Measurements from ENCODE around the gene FLOT1.
A peak's percentile ranks its signal among the peaks of the same experiment; 100 is the strongest.

The FLOT1 gene

GRCh38 chr6:30782425-30783014 is 40.0 kb upstream of the FLOT1 start:
- Histone ChIP-seq H3K36me3 (ENCODE audit: control insufficient read depth in 1 of 2, insufficient read depth in 2 of 2, low read length in 2 of 2) (peaks cover 0 to 2% of the 10 kb centered on the region in 2 experiments), H2BK5ac (ENCODE audit: low read depth, low read length, poor library complexity) (no peak overlapping the region), H2BK120ac (ENCODE audit: insufficient read depth, low read length, poor library complexity) (no peak overlapping the region), H3K14ac (ENCODE audit: low read length) (no peak overlapping the region), H3K18ac (ENCODE audit: low read length) (no peak overlapping the region), H3K9me3 (ENCODE audit: insufficient read depth, low read depth, low read length) (no peaks in the 10 kb centered on the region), H3K79me2 (ENCODE audit: control insufficient read depth, insufficient read depth, low read length, poor library complexity) (peaks cover 2% of the 10 kb centered on the region), H2AK5ac (ENCODE audit: low read length) (no peak overlapping the region), H4K12ac (ENCODE audit: low read depth, low read length) (no peak overlapping the region), H3K27ac (ENCODE audit: low read depth, low read length) (peak overlapping the region; percentile 62), H3K4me2 (ENCODE audit: low read length) (no peak overlapping the region), H3K23ac (ENCODE audit: low read length) (no peak overlapping the region), H3K4ac (ENCODE audit: low read depth, low read length) (no peak overlapping the region), H2BK12ac (ENCODE audit: low read length) (no peak overlapping the region), H3K4me3 (ENCODE audit: low read depth, low read length) (no peak overlapping the region), H3K27me3 (ENCODE audit: insufficient read depth, low read length) (no peaks in the 10 kb centered on the region), H2AFZ (ENCODE audit: insufficient read depth, low read length, poor library complexity) (no peak overlapping the region), H3K9ac (ENCODE audit: low read length) (no peak overlapping the region), H4K8ac (ENCODE audit: low read depth, low read length) (no peak overlapping the region), H3K4me1 (ENCODE audit: control insufficient read depth in 1 of 2, insufficient read depth in 2 of 2, low read length in 2 of 2) (peaks cover 27% of the 10 kb centered on the region in 2 experiments), H3K79me1 (ENCODE audit: low read length) (peaks cover 34% of the 10 kb centered on the region), H4K91ac (ENCODE audit: low read depth, low read length) (no peak overlapping the region)
- peak in 1 of 2 donors; percentile 43 for DNase-seq

- H3K79me1 ChIP-seq (ENCODE audit: low read length), result peaks cover 34% of the 10 kb centered on the region
- H2BK5ac ChIP-seq (ENCODE audit: low read depth, low read length, poor library complexity), result peak overlapping the region; percentile 15
- no peak overlapping the region for H3K4me2 ChIP-seq (ENCODE audit: low read length)
- H3K4me1 ChIP-seq (ENCODE audit: control insufficient read depth in 1 of 2, insufficient read depth in 2 of 2, low read length in 2 of 2), result peaks cover 27 to 30% of the 10 kb centered on the region in 2 experiments
- H4K91ac ChIP-seq (ENCODE audit: low read depth, low read length), result peak overlapping the region; percentile 60
- H4K8ac ChIP-seq (ENCODE audit: low read depth, low read length), result no peak overlapping the region
- peak overlapping the region; percentile 47 for H3K14ac ChIP-seq (ENCODE audit: low read length)
- no peak overlapping the region for H3K4ac ChIP-seq (ENCODE audit: low read depth, low read length)
- no peak overlapping the region for H3K4me3 ChIP-seq (ENCODE audit: low read depth, low read length)
- H3K79me2 ChIP-seq (ENCODE audit: control insufficient read depth, insufficient read depth, low read length, poor library complexity), result peaks cover 2% of the 10 kb centered on the region
- peak overlapping the region; percentile 16 for H2AK5ac ChIP-seq (ENCODE audit: low read length)
- H3K9ac ChIP-seq (ENCODE audit: low read length), result no peak overlapping the region
- WGBS (ENCODE audit: extremely low coverage, insufficient coverage, insufficient read length), result no CpG with 5 or more reads among the region's 13 CpGs
- peak overlapping the region; percentile 37 for H2BK12ac ChIP-seq (ENCODE audit: low read length)
- H3K18ac ChIP-seq (ENCODE audit: low read length), result peak overlapping the region; percentile 10
- H3K27me3 ChIP-seq (ENCODE audit: insufficient read depth, low read length), result no peaks in the 10 kb centered on the region
- peaks cover 0 to 2% of the 10 kb centered on the region in 2 experiments for H3K36me3 ChIP-seq (ENCODE audit: control insufficient read depth in 1 of 2, insufficient read depth in 2 of 2, low read length in 2 of 2)
- H2AFZ ChIP-seq (ENCODE audit: insufficient read depth, low read length, poor library complexity), result no peak overlapping the region
- no peak overlapping the region for H4K12ac ChIP-seq (ENCODE audit: low read depth, low read length)
- peak; percentile 94 to 97 for DNase-seq
- H3K9me3 ChIP-seq (ENCODE audit: insufficient read depth, low read depth, low read length), result no peaks in the 10 kb centered on the region
- peak overlapping the region; percentile 62 for H3K27ac ChIP-seq (ENCODE audit: low read depth, low read length)
- peak overlapping the region; percentile 9 for H2BK120ac ChIP-seq (ENCODE audit: insufficient read depth, low read length, poor library complexity)
- H3K23ac ChIP-seq (ENCODE audit: low read length), result no peak overlapping the region
These were observed 39.4 kb upstream of the FLOT1 start for GRCh38 chr6:30781743-30782424.

GRCh38 chr6:30781395-30781742 is 38.9 kb upstream of the FLOT1 start:
- peaks cover 0 to 2% of the 10 kb centered on the region in 2 experiments for H3K36me3 ChIP-seq (ENCODE audit: control insufficient read depth in 1 of 2, insufficient read depth in 2 of 2, low read length in 2 of 2)
- no peak overlapping the region for H4K8ac ChIP-seq (ENCODE audit: low read depth, low read length)
- H2BK5ac ChIP-seq (ENCODE audit: low read depth, low read length, poor library complexity), result peak overlapping the region; percentile 15
- DNase-seq, result no peak
- peaks cover 27 to 30% of the 10 kb centered on the region in 2 experiments for H3K4me1 ChIP-seq (ENCODE audit: control insufficient read depth in 1 of 2, insufficient read depth in 2 of 2, low read length in 2 of 2)
- H2BK12ac ChIP-seq (ENCODE audit: low read length), result peak overlapping the region; percentile 58
- H3K4ac ChIP-seq (ENCODE audit: low read depth, low read length), result no peak overlapping the region
- no peak overlapping the region for H3K18ac ChIP-seq (ENCODE audit: low read length)
- H3K4me3 ChIP-seq (ENCODE audit: low read depth, low read length), result no peak overlapping the region
- peak overlapping the region; percentile 60 for H4K91ac ChIP-seq (ENCODE audit: low read depth, low read length)
- H4K12ac ChIP-seq (ENCODE audit: low read depth, low read length), result no peak overlapping the region
- peak overlapping the region; percentile 43 for H2AK5ac ChIP-seq (ENCODE audit: low read length)
- H3K23ac ChIP-seq (ENCODE audit: low read length), result no peak overlapping the region
- H2BK120ac ChIP-seq (ENCODE audit: insufficient read depth, low read length, poor library complexity), result peak overlapping the region; percentile 60
- H3K4me2 ChIP-seq (ENCODE audit: low read length), result no peak overlapping the region
- no CpG with 5 or more reads among the region's 4 CpGs for WGBS (ENCODE audit: extremely low coverage, insufficient coverage, insufficient read length)
- no peaks in the 10 kb centered on the region for H3K27me3 ChIP-seq (ENCODE audit: insufficient read depth, low read length)
- H2AFZ ChIP-seq (ENCODE audit: insufficient read depth, low read length, poor library complexity), result no peak overlapping the region
- H3K9ac ChIP-seq (ENCODE audit: low read length), result no peak overlapping the region
- H3K27ac ChIP-seq (ENCODE audit: low read depth, low read length), result peak overlapping the region; percentile 13
- peaks cover 34% of the 10 kb centered on the region for H3K79me1 ChIP-seq (ENCODE audit: low read length)
- peaks cover 2% of the 10 kb centered on the region for H3K79me2 ChIP-seq (ENCODE audit: control insufficient read depth, insufficient read depth, low read length, poor library complexity)
- H3K14ac ChIP-seq (ENCODE audit: low read length), result peak overlapping the region; percentile 38
- no peaks in the 10 kb centered on the region for H3K9me3 ChIP-seq (ENCODE audit: insufficient read depth, low read depth, low read length)

- Histone ChIP-seq H2AK5ac (ENCODE audit: low read length) (peak overlapping the region; percentile 45), H3K4me1 (ENCODE audit: control insufficient read depth in 1 of 2, insufficient read depth in 2 of 2, low read length in 2 of 2) (peaks cover 27 to 29% of the 10 kb centered on the region in 2 experiments), H3K27me3 (ENCODE audit: insufficient read depth, low read length) (no peaks in the 10 kb centered on the region), H4K91ac (ENCODE audit: low read depth, low read length) (peak overlapping the region; percentile 80), H3K9ac (ENCODE audit: low read length) (no peak overlapping the region), H2BK5ac (ENCODE audit: low read depth, low read length, poor library complexity) (peak overlapping the region; percentile 52), H3K4me3 (ENCODE audit: low read depth, low read length) (no peak overlapping the region), H3K18ac (ENCODE audit: low read length) (peak overlapping the region; percentile 34), H4K8ac (ENCODE audit: low read depth, low read length) (no peak overlapping the region), H3K79me2 (ENCODE audit: control insufficient read depth, insufficient read depth, low read length, poor library complexity) (peaks cover 2% of the 10 kb centered on the region), H2BK120ac (ENCODE audit: insufficient read depth, low read length, poor library complexity) (peak overlapping the region; percentile 65), H3K23ac (ENCODE audit: low read length) (no peak overlapping the region), H3K36me3 (ENCODE audit: control insufficient read depth in 1 of 2, insufficient read depth in 2 of 2, low read length in 2 of 2) (peaks cover 0 to 2% of the 10 kb centered on the region in 2 experiments), H3K4ac (ENCODE audit: low read depth, low read length) (no peak overlapping the region), H3K79me1 (ENCODE audit: low read length) (peaks cover 34% of the 10 kb centered on the region), H4K12ac (ENCODE audit: low read depth, low read length) (no peak overlapping the region), H3K14ac (ENCODE audit: low read length) (no peak overlapping the region), H2AFZ (ENCODE audit: insufficient read depth, low read length, poor library complexity) (no peak overlapping the region), H3K9me3 (ENCODE audit: insufficient read depth, low read depth, low read length) (no peaks in the 10 kb centered on the region), H3K4me2 (ENCODE audit: low read length) (no peak overlapping the region), H2BK12ac (ENCODE audit: low read length) (peak overlapping the region; percentile 85), H3K27ac (ENCODE audit: low read depth, low read length) (peak overlapping the region; percentile 90)
- WGBS (ENCODE audit: extremely low coverage, insufficient coverage, insufficient read length), result no CpG with 5 or more reads among the region's 1 CpG
- DNase-seq, result no peak
These were observed 38.1 kb upstream of the FLOT1 start for GRCh38 chr6:30780642-30780920.

All from trophoblast cell (in vitro differentiated cells and primary cell).